Stimulated activated CD4-positive, alpha-beta T cell treated with anti-CD3 and anti-CD28 coated beads, Interleukin-1b, Interleukin-23, amount 100 ng/mL, for 4 hours (primary cell): ENCODE results near the gene NUP214.
"Not testable (repeated sequence)": the region's sequence is repeated elsewhere in the genome, so short reads cannot be mapped to it uniquely, and the experiment has no call there.

ENCODE experiments used
- DNase-seq, 2 donors: peaks; one replicate each; pipeline ENCODE4 v3.0.0-alpha.2; 2020; ENCODE audit warnings: low read depth in 2 of 2

NUP214 gene

GRCh38 chr9:131259916-131260597 lies 134.7 kb downstream of the NUP214 start:
- no peak for DNase-seq

- no peak for DNase-seq
Measured at GRCh38 chr9:131260751-131261452, 135.5 kb downstream of the NUP214 start.

- DNase-seq: no peak
Measured at GRCh38 chr9:131262327-131263032, 137.1 kb downstream of the NUP214 start.

GRCh38 chr9:131263033-131263343 lies 137.6 kb downstream of the NUP214 start:
- DNase-seq: not testable (repeated sequence)

GRCh38 chr9:131263701-131264100 lies 138.3 kb downstream of the NUP214 start:
- DNase-seq: no peak

GRCh38 chr9:131264231-131264630 lies 138.8 kb downstream of the NUP214 start:
- no peak for DNase-seq

- DNase-seq: no peak
Measured at GRCh38 chr9:131266266-131267229, 141.2 kb downstream of the NUP214 start.

- no peak for DNase-seq
Measured at GRCh38 chr9:131270171-131271015, 145.0 kb downstream of the NUP214 start.

GRCh38 chr9:131271016-131271273 lies 145.6 kb downstream of the NUP214 start:
- not testable (repeated sequence) for DNase-seq

- DNase-seq: no peak
Measured at GRCh38 chr9:131271506-131271931, 146.1 kb downstream of the NUP214 start.

- DNase-seq: no peak
Measured at GRCh38 chr9:131272212-131272611, 146.8 kb downstream of the NUP214 start.

- no peak for DNase-seq
Measured at GRCh38 chr9:131273146-131273855, 147.9 kb downstream of the NUP214 start.

GRCh38 chr9:131273856-131274673 lies 148.7 kb downstream of the NUP214 start:
- DNase-seq: no peak

GRCh38 chr9:131274674-131275331 lies 149.4 kb downstream of the NUP214 start:
- DNase-seq: no peak

- no peak for DNase-seq
Measured at GRCh38 chr9:131275332-131276093, 150.1 kb downstream of the NUP214 start.

- no peak for DNase-seq
Measured at GRCh38 chr9:131276094-131276888, 150.9 kb downstream of the NUP214 start, which contains the start of gene FAM78A. Gene FAM78A, minus strand, starts transcription at chr9:131276510. Its CDS starts 331 bp downstream, at chr9:131276179.

- DNase-seq: no peak
Measured at GRCh38 chr9:131276891-131277286, 151.5 kb downstream of the NUP214 start.
